HG03354 (cell line): ENCODE data around the gene POTEM.
"Not testable (repeated sequence)": the region's sequence is repeated elsewhere in the genome, so short reads cannot be mapped to it uniquely, and the experiment has no call there.

Source experiments
- ATAC-seq: cut with Tn5 transposase; IDR thresholded peaks from one replicate; pipeline ENCODE4 v1.9.1; 2021; ENCODE audit warnings: mild to moderate bottlenecking; ENCODE audit not compliant: unreplicated experiment, poor library complexity, severe bottlenecking

The POTEM gene

DNA sequence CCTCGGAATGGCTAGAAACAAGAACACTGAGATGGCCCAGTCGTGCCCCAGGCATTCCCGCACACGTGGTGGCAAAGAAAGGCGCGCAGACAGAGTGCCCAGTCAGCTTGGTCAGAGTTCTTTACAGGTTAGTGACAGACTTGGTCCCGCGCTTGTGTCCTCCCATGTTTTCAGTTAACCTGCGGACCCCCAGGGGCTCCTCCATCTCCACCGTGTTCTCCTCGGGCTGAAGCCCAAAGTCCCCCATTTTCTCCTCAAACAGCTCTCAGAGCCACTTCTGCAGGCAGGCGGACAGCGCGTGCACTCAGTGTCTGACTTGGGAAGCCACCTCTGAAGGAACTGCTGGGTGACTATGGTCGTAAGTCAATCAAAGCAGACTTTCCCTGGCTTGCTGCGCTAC, 60.7 kb downstream of the POTEM start:
- not testable (repeated sequence) for ATAC-seq

DNA sequence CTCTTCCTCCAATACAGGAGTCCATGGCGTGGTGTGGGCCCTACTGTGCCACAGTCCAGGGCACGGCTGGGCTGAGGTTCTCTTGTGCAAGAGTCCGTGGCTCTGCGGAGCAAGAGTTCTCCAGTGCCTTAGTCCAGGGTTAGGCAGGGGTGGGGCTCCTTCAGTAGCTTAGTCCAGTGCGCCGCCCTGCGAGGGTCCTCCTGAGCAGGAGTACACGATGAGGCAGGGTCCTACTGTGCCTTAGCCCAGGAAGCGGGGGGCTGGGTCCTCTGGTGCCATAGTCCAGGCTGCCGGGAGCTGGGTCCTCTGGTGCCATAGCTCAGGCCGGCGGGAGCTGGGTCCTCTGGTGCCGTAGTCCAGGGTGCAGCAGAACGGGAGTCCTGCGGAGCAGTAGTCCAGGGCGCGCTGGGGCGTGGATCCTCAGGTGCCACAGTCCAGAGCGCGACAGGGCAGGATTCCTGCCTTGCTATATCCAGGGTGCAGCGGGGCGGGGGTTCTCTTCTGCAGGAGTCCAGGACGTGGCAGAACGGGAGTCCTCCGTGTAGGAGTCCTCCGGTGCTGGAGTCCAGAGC, 69.7 kb downstream of the POTEM start:
- not testable (repeated sequence) for ATAC-seq

DNA sequence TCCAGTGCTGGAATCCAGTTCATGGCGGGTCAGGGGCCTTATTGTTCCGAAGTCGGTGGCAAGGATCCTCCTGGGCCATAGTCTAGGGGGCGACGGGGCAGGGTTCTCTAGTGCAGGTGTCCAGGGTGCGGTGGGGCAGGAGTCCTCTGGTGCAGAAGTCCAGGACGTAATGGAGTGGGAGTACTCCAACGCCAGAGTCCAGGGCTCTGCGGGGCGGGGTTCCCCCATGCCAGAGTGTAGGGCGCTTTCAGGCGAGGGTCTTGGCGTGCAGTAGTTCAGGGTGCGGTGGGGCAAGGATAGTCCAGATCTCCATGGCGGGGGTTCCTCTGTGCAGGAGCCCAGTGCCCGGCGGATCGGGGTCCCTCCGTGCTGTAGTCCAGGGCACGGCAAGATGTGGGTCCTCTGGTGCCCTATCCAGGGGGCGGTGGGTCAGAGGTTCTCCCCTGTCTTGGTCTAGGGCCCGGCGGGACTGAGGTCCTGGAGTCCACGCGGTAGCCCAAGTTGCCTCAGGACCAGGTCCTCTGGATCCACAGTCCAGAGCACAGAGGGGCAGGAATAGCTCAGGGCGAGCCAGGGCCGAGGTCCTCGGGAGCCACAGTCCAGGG, 70.9 kb downstream of the POTEM start:
- not testable (repeated sequence) for ATAC-seq

DNA sequence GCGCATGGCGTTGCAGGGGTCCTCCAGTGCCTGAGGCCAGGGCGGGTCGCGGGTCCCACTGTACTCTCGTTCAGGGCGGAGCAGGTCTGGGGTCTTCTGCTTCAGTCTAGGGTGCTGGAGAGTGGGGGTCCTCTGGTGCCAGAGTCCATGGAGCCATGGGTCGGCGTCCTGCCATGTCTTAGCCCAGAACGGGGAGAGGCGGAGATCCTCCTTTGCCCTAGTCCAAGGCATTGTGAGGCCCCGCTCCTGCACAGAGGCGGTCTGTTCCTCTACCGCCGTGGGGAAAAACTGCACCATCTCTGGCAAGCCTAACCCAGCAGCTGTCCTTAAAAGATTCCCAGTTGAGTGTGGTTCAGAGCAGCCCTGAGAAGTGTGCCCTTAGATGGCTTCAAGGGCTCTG, 71.6 kb downstream of the POTEM start:
- ATAC-seq, result not testable (repeated sequence)

DNA sequence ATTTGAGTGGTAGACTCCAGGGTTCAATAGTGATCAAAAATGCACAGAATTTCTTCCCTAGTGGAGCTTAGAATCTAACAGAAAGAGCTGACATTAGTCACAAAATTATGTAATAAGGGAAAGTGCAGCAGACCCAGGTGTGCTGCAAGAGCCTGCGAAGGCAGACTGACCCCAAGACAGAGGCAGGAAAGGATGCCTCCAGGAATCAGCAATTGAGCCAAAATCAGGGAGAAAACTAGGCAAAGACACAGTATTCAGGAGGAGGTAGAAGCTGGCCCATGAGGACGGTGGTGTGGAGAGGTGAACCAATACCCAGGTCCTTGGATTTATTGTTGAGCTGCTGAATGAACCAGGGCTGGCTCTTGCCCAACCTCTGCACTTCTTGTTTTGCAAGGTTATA, 76.2 kb downstream of the POTEM start:
- not testable (repeated sequence) for ATAC-seq
